A549 (cell line): Measurements from ENCODE around the gene PKP2. TPM values are rescaled to one million over a fixed set of nuclear protein-coding genes. Genes with fewer than 3 reads are reported as not detected.

ENCODE experiments used
- ATAC-seq, 2 experiments: fragments of 200-7000 bp in 1 of 2; fragments of >200 bp in 1 of 2; cut with Nextera tagmentation in 1 of 2; cut with Tn5 transposase in 1 of 2; 3 replicates each; pipeline versions ENCODE4 v1.8.0 to v1.9.1; 2018 to 2020; ENCODE audit warnings: mild to moderate bottlenecking in 1 of 2, moderate library complexity in 1 of 2
- CTCF ChIA-PET: fragments of 300-600 bp; sonication (Branson Sonifier 250); formaldehyde crosslinking; extraction: SDS; loops from one replicate; lab custom pipeline; 2021; ENCODE audit warnings: antibody characterized with exemption, inconsistent platforms; lab: Yijun Ruan, JAX
- POLR2A ChIA-PET: fragments of 350-600 bp; formaldehyde crosslinking; extraction: SDS; loops from one replicate; lab custom pipeline; 2021; ENCODE audit warnings: antibody characterized with exemption, inconsistent platforms; lab: Yijun Ruan, JAX
- DNase-seq, 2 experiments: peaks; one replicate each; pipeline versions ENCODE4 v3.0.0 to v3.0.0-alpha.2; 2011 to 2016; ENCODE audit warnings: low read depth in 1 of 2, low spot score in 1 of 2
- FAIRE-seq: peaks from 2 replicates; lab custom pipeline; 2011; peaks lifted over from hg19 to GRCh38; lab: Jason Lieb, UNC
- H3K27ac ChIP-seq, 2 experiments: fragments of >200 bp; sonication (Bioruptor Twin); formaldehyde crosslinking; 3 replicates each; pipeline ENCODE4 v1.5.1; 2016 to 2017
- H3K4me1 ChIP-seq: fragments of >200 bp; sonication (Bioruptor Twin); formaldehyde crosslinking; 3 replicates; pipeline ENCODE4 v1.6.1; 2016
- H3K4me2 ChIP-seq: fragments of >200 bp; sonication (Bioruptor Twin); formaldehyde crosslinking; 3 replicates; pipeline ENCODE4 v1.6.1; 2016
- H3K4me3 ChIP-seq: fragments of >200 bp; sonication (Bioruptor Twin); formaldehyde crosslinking; 3 replicates; pipeline ENCODE4 v1.5.1; 2016
- H3K9me3 ChIP-seq: fragments of >200 bp; sonication (Bioruptor Twin); formaldehyde crosslinking; 3 replicates; pipeline ENCODE4 v1.6.1; 2016
- CHD2 ChIP-seq: fragments of 150-350 bp; IDR thresholded peaks from 2 replicates; pipeline ENCODE4 v1.6.1; 2014; ENCODE audit warnings: low read length; ENCODE audit not compliant: partially characterized antibody
- EHF ChIP-seq: fragments of 250-450 bp; sonication (Bioruptor Pico); IDR thresholded peaks from 2 replicates; pipeline ENCODE4 v1.5.0; 2020; ENCODE audit warnings: mild to moderate bottlenecking
- ELK1 ChIP-seq: fragments of 150-350 bp; IDR thresholded peaks from 2 replicates; pipeline ENCODE4 v1.6.1; 2014; ENCODE audit warnings: low read depth, mild to moderate bottlenecking, low read length
- ESRRA ChIP-seq: fragments of 150-350 bp; IDR thresholded peaks from 2 replicates; pipeline ENCODE4 v1.6.1; 2014; ENCODE audit warnings: mild to moderate bottlenecking, low read length, borderline replicate concordance
- FOSL2 ChIP-seq, 2 experiments: fragments of 450-650 bp in 1 of 2; fragments of >200 bp in 1 of 2; sonication (Bioruptor Twin) in 1 of 2; formaldehyde crosslinking; IDR thresholded peaks; 2 replicates each; pipeline versions ENCODE4 v1.5.0 to v1.6.1; 2016 to 2020; ENCODE audit warnings: mild to moderate bottlenecking in 1 of 2, moderate library complexity in 1 of 2
- FOXS1 ChIP-seq: fragments of 250-450 bp; sonication (Bioruptor Pico); IDR thresholded peaks from 2 replicates; pipeline ENCODE4 v1.5.0; 2020; ENCODE audit warnings: mild to moderate bottlenecking, moderate library complexity
- HEYL ChIP-seq: fragments of 250-450 bp; sonication (Bioruptor Pico); IDR thresholded peaks from 2 replicates; pipeline ENCODE4 v1.8.0; 2021; ENCODE audit warnings: mild to moderate bottlenecking, moderate library complexity
- HOXB5 ChIP-seq: fragments of 250-450 bp; sonication (Bioruptor Pico); IDR thresholded peaks from 2 replicates; pipeline ENCODE4 v1.5.0; 2020; ENCODE audit warnings: mild to moderate bottlenecking, moderate library complexity
- JUNB ChIP-seq: fragments of >200 bp; sonication (Bioruptor Twin); formaldehyde crosslinking; IDR thresholded peaks from 2 replicates; pipeline ENCODE4 v1.6.1; 2016
- KDM5A ChIP-seq: fragments of 200-600 bp; sonication (generic); IDR thresholded peaks from 2 replicates; pipeline ENCODE4 v1.6.1; 2016; ENCODE audit warnings: antibody characterized with exemption, mild to moderate bottlenecking
- MAFK ChIP-seq: fragments of 450-650 bp; IDR thresholded peaks from 2 replicates; pipeline ENCODE4 v1.6.1; 2014; ENCODE audit not compliant: partially characterized antibody
- NFE2L2 ChIP-seq: fragments of 150-350 bp; conservative IDR thresholded peaks from 2 replicates; pipeline ENCODE4 v1.6.1; 2014; ENCODE audit warnings: low read length
- PHF8 ChIP-seq: fragments of 200-600 bp; sonication (generic); IDR thresholded peaks from 2 replicates; pipeline ENCODE4 v1.6.1; 2016; ENCODE audit warnings: low read depth, mild to moderate bottlenecking, antibody characterized with exemption, moderate library complexity, borderline replicate concordance
- POLR2AphosphoS2 ChIP-seq: conservative IDR thresholded peaks from 2 replicates; pipeline ENCODE4 v1.6.1; 2012; ENCODE audit warnings: low read length, improper control_type of control experiment, inconsistent platforms
- RAD21 ChIP-seq, 2 experiments: fragments of >200 bp in 1 of 2; sonication (Bioruptor Twin) in 1 of 2; formaldehyde crosslinking in 1 of 2; IDR thresholded peaks in 1 of 2; conservative IDR thresholded peaks in 1 of 2; 2 replicates in 1 of 2; 3 replicates in 1 of 2; pipeline ENCODE4 v1.6.1; 2012 to 2018; ENCODE audit warnings: inconsistent platforms in 1 of 2
- SMC3 ChIP-seq: fragments of >200 bp; sonication (Bioruptor Twin); formaldehyde crosslinking; IDR thresholded peaks from 3 replicates; pipeline ENCODE4 v1.6.1; 2018; ENCODE audit warnings: inconsistent platforms
- SREBF2 ChIP-seq: fragments of 450-650 bp; IDR thresholded peaks from 2 replicates; pipeline ENCODE4 v1.6.1; 2014; ENCODE audit warnings: mild to moderate bottlenecking, moderate library complexity
- TP53 ChIP-seq: fragments of 250-450 bp; sonication (Bioruptor Pico); IDR thresholded peaks from 2 replicates; pipeline ENCODE4 v1.5.0; 2021; ENCODE audit warnings: mild to moderate bottlenecking, moderate library complexity
- ZFP36 ChIP-seq: fragments of 450-650 bp; IDR thresholded peaks from 2 replicates; pipeline ENCODE4 v1.6.1; 2014; ENCODE audit warnings: borderline replicate concordance; ENCODE audit not compliant: partially characterized antibody
- ZNF302 ChIP-seq: fragments of 250-450 bp; sonication (Bioruptor Pico); IDR thresholded peaks from 2 replicates; pipeline ENCODE4 v1.9.0; 2021; ENCODE audit warnings: inconsistent platforms, mild to moderate bottlenecking, moderate library complexity
- WGBS: methylation state at CpG from one replicate; pipeline ENCODE4 v1.1.6; 2017; ENCODE audit errors: missing lambda C conversion rate; 5-methylcytosine and 5-hydroxymethylcytosine counted together
- polyA plus RNA-seq, 4 experiments: library from polyadenylated mRNA; depleted of rRNA in 3 of 4; stranded (reverse); fragments of >200 nt; fragmentation: RNase III in 1 of 4; extraction: RNeasy Plus Mini Kit Qiagen cat#74134 plus additional on column Dnase treatment in 1 of 4; gene quantifications; 2 replicates in 3 of 4; 3 replicates in 1 of 4; pipeline ENCODE4 v1.2.3, GENCODE V29; 2011 to 2017
- TF ChIP-seq, protein P1 (sequence below): fragments of 250-450 bp; sonication (Bioruptor Pico); IDR thresholded peaks from 2 replicates; pipeline ENCODE4 v1.5.0; 2020; ENCODE audit warnings: low read depth, mild to moderate bottlenecking, moderate library complexity
- TF ChIP-seq, protein P2 (sequence below): fragments of 250-450 bp; sonication (Bioruptor Pico); IDR thresholded peaks from 2 replicates; pipeline ENCODE4 v1.5.0; 2021; ENCODE audit warnings: mild to moderate bottlenecking, moderate library complexity, borderline replicate concordance
- TF ChIP-seq, protein P3 (sequence below): fragments of 450-650 bp; IDR thresholded peaks from 2 replicates; pipeline ENCODE4 v1.6.1; 2014; ENCODE audit warnings: antibody characterized with exemption
- TF ChIP-seq, protein P4 (sequence below): IDR thresholded peaks from 2 replicates; pipeline ENCODE4 v1.6.1; 2012

The PKP2 gene
- polyA plus RNA-seq, 2 of the 4 experiments (the other 2 are of a cell fraction): 2.3 to 7.1 TPM

GRCh38 chr12:32780071-32780470, 116.5 kb downstream of the PKP2 start:
- FAIRE-seq: no peak
- H3K4me3 ChIP-seq: no peak overlapping the region
- no peak for DNase-seq
- no peaks in the 10 kb centered on the region for H3K4me1 ChIP-seq
- ATAC-seq: no peak
- H3K27ac ChIP-seq: no peak overlapping the region
- no peak overlapping the region for H3K4me2 ChIP-seq
- no peaks in the 10 kb centered on the region for H3K9me3 ChIP-seq
- WGBS: 82% methylated on average over 1 of the region's 1 CpG
- ChIA-PET CTCF (interaction anchor here (0.6 to 3.0 kb wide), 2 partner anchors 24 to 590 kb away, joined by 3 to 12 read pairs; partner anchors contain the start of gene YARS2), POLR2A (no interaction called here)
- TF ChIP-seq FOSL2 (IDR thresholded peaks at IDR 0.05): no peak
- TF ChIP-seq FOSL2 (CRISPR knock-in tag; IDR thresholded peaks at IDR 0.05): no peak
- no peak for TF ChIP-seq HOXB5 (CRISPR knock-in tag)
- TF ChIP-seq RAD21 (conservative IDR thresholded peaks at IDR 0.05 in 1 of 2, IDR thresholded peaks at IDR 0.05 in 1 of 2): no peak
- no peak for TF ChIP-seq PHF8
- TF ChIP-seq ELK1: no peak
- TF ChIP-seq KDM5A: no peak
- no peak for TF ChIP-seq NFE2L2
- no peak for TF ChIP-seq HEYL (CRISPR knock-in tag)
- TF ChIP-seq, protein P1, sequence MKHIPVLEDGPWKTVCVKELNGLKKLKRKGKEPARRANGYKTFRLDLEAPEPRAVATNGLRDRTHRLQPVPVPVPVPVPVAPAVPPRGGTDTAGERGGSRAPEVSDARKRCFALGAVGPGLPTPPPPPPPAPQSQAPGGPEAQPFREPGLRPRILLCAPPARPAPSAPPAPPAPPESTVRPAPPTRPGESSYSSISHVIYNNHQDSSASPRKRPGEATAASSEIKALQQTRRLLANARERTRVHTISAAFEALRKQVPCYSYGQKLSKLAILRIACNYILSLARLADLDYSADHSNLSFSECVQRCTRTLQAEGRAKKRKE: no peak
- TF ChIP-seq ZNF302 (CRISPR knock-in tag): no peak
- TF ChIP-seq, protein P2, sequence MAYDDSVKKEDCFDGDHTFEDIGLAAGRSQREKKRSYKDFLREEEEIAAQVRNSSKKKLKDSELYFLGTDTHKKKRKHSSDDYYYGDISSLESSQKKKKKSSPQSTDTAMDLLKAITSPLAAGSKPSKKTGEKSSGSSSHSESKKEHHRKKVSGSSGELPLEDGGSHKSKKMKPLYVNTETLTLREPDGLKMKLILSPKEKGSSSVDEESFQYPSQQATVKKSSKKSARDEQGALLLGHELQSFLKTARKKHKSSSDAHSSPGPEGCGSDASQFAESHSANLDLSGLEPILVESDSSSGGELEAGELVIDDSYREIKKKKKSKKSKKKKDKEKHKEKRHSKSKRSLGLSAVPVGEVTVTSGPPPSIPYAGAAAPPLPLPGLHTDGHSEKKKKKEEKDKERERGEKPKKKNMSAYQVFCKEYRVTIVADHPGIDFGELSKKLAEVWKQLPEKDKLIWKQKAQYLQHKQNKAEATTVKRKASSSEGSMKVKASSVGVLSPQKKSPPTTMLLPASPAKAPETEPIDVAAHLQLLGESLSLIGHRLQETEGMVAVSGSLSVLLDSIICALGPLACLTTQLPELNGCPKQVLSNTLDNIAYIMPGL (CRISPR knock-in tag): no peak
- TF ChIP-seq, protein P3, sequence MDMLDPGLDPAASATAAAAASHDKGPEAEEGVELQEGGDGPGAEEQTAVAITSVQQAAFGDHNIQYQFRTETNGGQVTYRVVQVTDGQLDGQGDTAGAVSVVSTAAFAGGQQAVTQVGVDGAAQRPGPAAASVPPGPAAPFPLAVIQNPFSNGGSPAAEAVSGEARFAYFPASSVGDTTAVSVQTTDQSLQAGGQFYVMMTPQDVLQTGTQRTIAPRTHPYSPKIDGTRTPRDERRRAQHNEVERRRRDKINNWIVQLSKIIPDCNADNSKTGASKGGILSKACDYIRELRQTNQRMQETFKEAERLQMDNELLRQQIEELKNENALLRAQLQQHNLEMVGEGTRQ: no peak
- TF ChIP-seq SREBF2: no peak
- TF ChIP-seq CHD2: no peak
- no peak for TF ChIP-seq JUNB
- TF ChIP-seq EHF (CRISPR knock-in tag): no peak
- TF ChIP-seq FOXS1: no peak

- no peak for DNase-seq
- 45% methylated on average over 6 of the region's 6 CpGs for WGBS
- TF ChIP-seq SREBF2: no peak
- no peak for TF ChIP-seq POLR2AphosphoS2
- Histone ChIP-seq H3K27ac (no peak overlapping the region), H3K9me3 (no peaks in the 10 kb centered on the region), H3K4me2 (no peak overlapping the region), H3K4me3 (no peak overlapping the region), H3K4me1 (no peaks in the 10 kb centered on the region)
- FAIRE-seq: no peak
- POLR2A ChIA-PET: no interaction called here
- ATAC-seq: no peak
- CTCF ChIA-PET: interaction anchor here (1.6 kb wide), 1 partner anchor 22 kb away, joined by 4 read pairs; the partner anchor contains the start of gene YARS2
Measured at GRCh38 chr12:32777691-32778175, 118.8 kb downstream of the PKP2 start.

- WGBS: 32% methylated on average over 5 of the region's 5 CpGs
- Histone ChIP-seq H3K4me3 (no peak overlapping the region), H3K9me3 (no peaks in the 10 kb centered on the region), H3K4me2 (no peak overlapping the region), H3K27ac (no peak overlapping the region), H3K4me1 (no peaks in the 10 kb centered on the region)
- TF ChIP-seq, protein P4, sequence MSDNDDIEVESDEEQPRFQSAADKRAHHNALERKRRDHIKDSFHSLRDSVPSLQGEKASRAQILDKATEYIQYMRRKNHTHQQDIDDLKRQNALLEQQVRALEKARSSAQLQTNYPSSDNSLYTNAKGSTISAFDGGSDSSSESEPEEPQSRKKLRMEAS: no peak
- no peak for TF ChIP-seq ELK1
- TF ChIP-seq FOSL2 (IDR thresholded peaks at IDR 0.05): no peak
- TF ChIP-seq FOSL2 (CRISPR knock-in tag; IDR thresholded peaks at IDR 0.05): no peak
- TF ChIP-seq MAFK: no peak
- no peak for TF ChIP-seq ESRRA
- no peak for TF ChIP-seq TP53
- no peak for TF ChIP-seq EHF (CRISPR knock-in tag)
- TF ChIP-seq ZFP36: no peak
- TF ChIP-seq SMC3: no peak
- DNase-seq: no peak
- no peak for ATAC-seq
- POLR2A ChIA-PET: no interaction called here
- no peak for FAIRE-seq
- CTCF ChIA-PET: interaction anchor here (1.6 kb wide), 1 partner anchor 22 kb away, joined by 4 read pairs; the partner anchor contains the start of gene YARS2
Measured at GRCh38 chr12:32777159-32777558, 119.4 kb downstream of the PKP2 start.
